HK-2 (cell line): ENCODE measurements around the gene LIN37.
"Not testable (repeated sequence)": the region's sequence is repeated elsewhere in the genome, so short reads cannot be mapped to it uniquely, and the experiment has no call there.

Experiments used
- DNase-seq: peaks from one replicate; pipeline ENCODE4 v3.0.0-alpha.2; 2018; ENCODE audit not compliant: unreplicated experiment

Gene LIN37

GRCh38 chr19:35752746-35753350 lies 4.5 kb downstream of the LIN37 start:
- no peak for DNase-seq

- no peak for DNase-seq
These were observed 5.4 kb downstream of the LIN37 start for GRCh38 chr19:35753634-35754369.

- DNase-seq: no peak
These were observed 6.2 kb downstream of the LIN37 start for GRCh38 chr19:35754370-35755130.

DNA sequence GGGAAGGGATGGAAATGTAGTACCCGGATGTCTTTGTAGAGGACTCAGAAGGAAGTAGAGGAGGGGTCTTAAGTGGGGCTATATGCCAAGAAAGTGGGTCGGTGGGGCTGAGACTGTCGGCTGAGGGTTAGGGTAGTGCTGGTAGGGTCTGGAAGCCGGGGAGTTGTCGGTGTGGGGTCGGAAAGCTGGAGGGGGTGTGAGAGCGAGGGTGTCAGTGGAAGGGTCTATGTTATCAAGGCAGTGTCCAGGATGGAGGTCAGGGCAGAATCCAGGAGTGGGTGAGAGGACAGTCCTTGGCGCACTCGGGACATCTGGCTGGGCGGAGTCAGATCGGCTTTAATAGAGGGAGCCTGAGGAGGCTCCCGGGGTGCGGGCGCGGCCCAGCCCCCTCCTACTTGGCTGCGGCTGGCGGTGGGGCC lies 6.8 kb downstream of the LIN37 start:
- no peak for DNase-seq

DNA sequence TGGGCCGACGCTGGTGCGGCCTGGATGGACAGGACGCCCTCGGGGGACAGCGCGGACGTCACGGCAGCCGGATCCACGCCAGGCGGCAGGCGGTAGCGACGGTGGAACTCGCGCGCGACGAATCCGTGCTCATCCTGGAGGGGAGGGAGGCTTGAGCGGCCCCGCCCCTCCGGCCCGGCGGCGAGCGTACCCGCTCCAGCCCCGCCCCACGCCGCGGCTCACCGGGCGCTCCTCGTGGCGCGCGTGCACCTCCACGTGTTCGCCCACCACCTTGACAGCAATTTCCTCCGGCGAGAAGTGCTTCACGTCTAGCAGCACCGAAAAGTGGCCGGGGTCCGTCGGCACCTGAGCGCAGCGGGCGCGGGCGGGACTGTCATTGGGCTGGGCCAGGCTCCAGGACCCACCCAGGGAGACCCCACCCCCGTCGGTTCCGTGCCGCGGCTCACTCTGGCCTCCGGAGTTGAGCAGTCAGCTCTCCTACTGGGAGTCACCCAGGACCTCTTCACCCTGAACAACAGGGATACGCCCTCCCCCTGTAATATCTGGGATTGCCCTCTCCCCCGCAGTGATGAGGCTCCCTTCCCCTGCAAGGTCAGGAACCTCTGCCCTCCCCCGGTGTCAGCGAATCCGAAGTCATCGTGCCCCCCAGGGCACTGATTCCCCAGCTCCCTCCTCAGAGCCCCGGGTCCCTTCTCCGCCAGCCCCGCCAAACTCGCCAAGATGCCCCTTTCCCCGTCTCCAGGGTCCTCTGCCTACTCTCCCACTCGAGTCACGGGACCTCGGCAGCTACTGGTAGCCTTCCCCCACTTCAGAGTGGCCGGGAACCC lies 7.4 kb downstream of the LIN37 start:
- no peak for DNase-seq

DNA sequence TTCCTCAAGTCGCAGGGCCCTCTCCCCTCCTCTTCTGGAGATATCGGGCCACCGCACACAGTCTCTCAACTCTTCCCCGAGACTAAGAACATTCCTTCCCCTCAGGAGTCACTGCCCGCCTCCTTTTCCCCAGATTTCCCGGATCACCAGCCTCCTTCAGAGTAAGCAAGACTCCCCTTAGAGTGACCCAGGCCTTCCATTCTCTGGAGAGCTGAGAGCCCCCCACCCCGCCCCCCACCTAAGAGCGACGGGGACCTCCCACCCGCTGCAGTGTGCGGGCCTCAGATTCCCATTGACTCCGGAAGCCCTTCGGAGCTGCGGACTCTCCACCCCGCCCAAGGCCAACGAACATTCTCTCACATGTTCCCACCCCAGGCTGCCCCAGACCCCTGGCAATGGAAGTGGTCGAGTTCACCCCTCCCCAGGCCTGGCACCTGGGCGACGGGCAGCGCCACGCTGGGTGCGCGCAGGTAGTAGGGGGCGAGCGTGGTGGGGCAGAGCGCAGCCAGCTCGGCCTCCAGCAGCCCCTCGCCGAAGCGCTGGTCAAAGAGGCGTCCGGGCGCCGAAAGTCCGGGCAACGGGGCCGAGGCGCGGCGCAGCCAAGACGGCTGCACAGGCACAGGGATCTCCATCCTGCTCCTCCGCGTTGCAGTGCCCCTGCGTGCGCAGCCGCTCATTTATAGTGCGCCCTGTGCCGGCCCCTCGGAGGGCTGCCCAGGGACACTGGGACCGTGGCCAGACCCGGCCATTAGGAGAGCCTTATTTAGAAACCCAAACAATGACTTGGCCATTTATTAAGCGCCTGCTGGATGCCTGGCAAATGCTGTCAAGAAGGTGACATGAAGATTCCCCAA lies 8.2 kb downstream of the LIN37 start, which contains the start of gene HSPB6:
Gene HSPB6, minus strand, starts transcription at position 653 of the 854 bp plus-strand sequence. Its CDS starts 21 bp downstream, at position 632.
- no peak for DNase-seq

GRCh38 chr19:35757231-35757748 lies 8.9 kb downstream of the LIN37 start:
- DNase-seq: peak; percentile 77

- DNase-seq: peak; percentile 99
These were observed 9.6 kb downstream of the LIN37 start, which contains the start of gene PROSER3 for GRCh38 chr19:35757749-35758608. PROSER3 (plus strand) TSS chr19:35758176; CDS start chr19:35758216, 40 bp downstream.

DNA sequence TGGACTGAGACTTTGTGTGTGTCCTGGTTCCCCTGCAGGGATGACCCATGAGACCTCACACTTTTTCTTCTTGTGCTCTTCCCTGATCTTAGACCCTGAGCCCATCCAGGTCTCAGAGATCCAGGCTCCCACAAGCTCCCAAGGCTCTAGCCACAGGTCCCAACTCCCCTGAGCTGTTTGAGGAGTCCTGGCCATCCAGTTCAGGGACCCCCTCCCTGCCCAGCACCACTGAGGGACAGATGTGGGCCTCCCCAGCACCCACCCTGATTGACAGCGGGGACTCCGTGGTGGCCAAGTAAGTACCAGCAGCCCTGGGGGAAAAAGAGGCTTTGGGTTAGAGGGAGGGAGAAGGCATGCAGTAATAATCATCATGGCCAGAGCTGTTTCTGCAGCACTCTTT lies 11.3 kb downstream of the LIN37 start:
- DNase-seq: no peak

DNA sequence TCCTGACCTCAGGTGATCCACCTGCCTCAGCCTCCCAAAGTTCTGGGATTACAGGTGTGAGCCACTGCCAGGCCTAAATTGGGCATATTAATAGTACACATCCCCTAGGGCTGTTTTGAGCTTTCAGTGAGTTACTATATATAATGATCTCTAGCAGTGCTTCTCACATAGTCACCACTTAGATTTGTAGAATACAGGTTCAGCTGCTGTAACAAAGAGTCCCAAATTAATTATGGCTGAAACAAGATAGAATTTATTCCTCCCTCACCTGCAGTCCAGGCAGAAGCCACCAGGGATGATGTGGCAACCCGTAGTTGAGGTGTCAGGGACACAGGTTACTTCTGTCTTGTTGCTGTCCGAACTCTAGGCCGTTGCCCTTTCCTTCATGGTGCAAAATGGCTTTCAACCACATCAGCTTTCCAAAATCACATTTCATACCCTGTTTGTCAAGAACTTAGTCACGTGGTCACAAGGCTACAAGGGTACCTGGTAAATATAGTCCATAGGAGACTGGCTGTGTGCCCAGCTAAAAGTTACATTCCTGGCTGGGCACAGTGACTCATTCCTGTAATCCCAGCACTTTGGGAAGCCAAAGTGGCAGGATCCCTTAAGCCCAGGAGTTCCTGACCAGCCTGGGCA lies 12.5 kb downstream of the LIN37 start:
- DNase-seq: no peak

GRCh38 chr19:35764432-35765315 lies 16.3 kb downstream of the LIN37 start:
- DNase-seq: no peak

DNA sequence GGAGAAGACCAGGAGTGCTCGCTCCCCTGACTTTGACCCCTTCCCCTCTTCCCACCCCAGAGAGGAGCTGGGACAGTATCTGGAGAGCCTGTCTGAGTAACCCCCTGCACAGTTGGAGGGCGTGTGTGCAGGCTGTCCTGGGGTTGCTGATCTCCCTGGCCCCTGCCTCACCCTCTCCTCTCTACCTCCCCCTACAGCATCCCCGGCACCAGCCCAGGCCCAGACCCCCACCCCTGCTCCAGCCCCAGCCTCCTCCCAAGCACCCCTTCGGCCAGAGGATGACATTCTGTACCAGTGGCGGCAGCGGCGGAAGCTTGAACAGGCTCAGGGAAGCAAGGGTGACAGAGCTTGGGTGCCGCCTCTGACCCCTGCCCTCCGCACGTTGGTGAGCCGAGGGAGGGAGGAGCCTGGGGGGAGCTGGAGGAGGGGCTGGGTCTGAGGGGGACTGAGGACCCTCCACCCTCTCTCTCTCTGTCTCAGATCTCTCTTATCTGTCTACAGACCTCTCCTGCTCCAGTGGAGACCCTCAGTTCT lies 18.3 kb downstream of the LIN37 start:
- DNase-seq: no peak

DNA sequence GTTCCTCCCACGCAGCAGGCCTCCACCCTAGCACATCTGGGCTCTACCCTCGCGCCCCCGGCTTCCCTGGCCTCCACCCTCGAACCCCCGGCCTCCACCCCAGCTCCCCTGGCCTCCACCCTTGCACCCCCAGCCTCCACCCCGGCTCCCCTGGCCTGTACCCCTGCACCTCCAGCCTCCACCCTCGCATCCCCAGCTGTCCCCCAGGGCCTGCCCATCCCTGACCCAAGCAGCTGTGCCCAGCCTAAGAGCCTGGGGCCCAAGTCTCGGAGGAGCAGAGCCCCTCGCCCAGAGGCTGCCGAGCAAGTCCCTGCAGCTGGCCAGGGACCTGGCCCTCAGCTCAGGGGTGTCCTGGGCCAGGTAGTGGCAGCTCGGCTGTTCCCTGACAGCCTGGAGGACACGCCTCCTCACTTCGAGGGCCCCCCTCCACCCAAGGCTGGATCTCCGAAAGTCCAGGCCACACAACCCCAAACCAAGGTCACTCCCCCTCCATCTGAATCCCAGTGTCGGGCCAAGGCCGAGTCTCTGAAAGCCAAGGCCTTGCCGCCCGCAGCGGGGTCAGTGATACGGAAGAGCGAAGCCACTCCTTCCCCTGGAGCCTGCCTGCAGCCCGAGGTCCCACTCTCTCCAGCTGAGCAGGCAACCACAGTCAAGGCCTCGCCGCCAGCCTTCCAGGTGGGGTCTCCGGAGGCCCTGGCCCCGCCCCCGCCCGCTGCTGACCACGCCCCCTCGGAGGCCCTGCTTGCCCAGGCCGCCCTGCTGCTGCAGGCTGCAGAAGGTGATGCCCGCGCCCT lies 19.1 kb downstream of the LIN37 start:
- DNase-seq: no peak

- no peak for DNase-seq
These were observed 19.7 kb downstream of the LIN37 start for GRCh38 chr19:35768082-35768421.

GRCh38 chr19:35772362-35772761 lies 24.0 kb downstream of the LIN37 start:
- not testable (repeated sequence) for DNase-seq

DNA sequence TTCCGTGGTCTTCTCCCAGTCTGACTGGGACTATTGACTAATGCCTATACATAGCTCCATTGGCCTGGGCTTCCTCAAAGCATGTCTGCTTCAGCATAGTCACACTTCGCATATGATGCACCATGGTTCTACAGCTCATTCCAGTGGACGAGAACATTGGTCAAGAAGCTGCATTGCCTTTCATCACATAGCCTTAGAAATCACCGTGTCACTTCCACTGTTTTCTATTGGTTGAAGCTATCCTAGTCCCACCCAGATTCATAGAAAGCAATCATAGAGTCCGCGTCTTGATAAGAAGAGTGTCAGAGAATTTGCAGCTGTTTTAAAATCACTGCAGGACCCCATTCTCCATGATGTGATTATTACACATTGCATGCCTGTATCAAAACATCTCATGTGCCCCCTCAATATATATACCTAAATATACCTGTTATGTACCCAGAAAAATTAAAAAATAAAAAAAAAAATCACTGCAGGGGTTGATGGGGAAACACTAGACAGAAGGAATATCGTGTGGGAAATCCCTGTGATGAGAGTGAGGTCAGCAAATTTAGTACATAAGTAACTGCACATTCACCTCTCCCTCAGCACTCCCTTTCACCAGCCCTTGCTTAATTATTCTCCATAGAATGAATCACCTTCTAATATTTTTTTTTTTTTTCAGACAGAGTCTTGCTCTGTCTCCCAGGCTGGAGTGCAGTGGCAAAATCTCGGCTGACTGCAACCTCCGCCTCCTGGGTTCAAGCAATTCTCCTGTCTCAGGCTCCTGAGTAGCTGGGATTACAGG lies 24.8 kb downstream of the LIN37 start:
- DNase-seq: no peak
